H1 (cell line): ENCODE measurements around the gene CIROP. TPM values are rescaled to one million over a fixed set of nuclear protein-coding genes. Genes with fewer than 3 reads are reported as not detected.

Experiments
- CTBP2 ChIP-seq: IDR thresholded peaks from 2 replicates; pipeline ENCODE4 v1.7.0; 2011; ENCODE audit warnings: borderline replicate concordance, mild to moderate bottlenecking, moderate library complexity, mixed read lengths, low read length; ENCODE audit not compliant: insufficient read depth, insufficient read length
- YY1 ChIP-seq: IDR thresholded peaks from 2 replicates; pipeline ENCODE4 v1.6.1; 2011; ENCODE audit warnings: low read depth, mild to moderate bottlenecking, low read length
- polyA plus RNA-seq, 7 experiments: library from polyadenylated mRNA; depleted of rRNA in 3 of 7; stranded (reverse) in 5 of 7; unstranded in 2 of 7; fragments of >200 nt in 5 of 7; fragments of 200-250 nt in 2 of 7; gene quantifications; 1 replicate in 5 of 7; 2 replicates in 1 of 7; 4 replicates in 1 of 7; pipeline versions ENCODE4 v1.2.1 to v1.2.3, GENCODE V29; 2011 to 2013; ENCODE audit warnings: missing spikeins in 2 of 7, mixed read lengths in 2 of 7
- total RNA-seq: library from RNA; stranded (reverse); fragmentation: NEBNext Ultra II Directional; extraction: Animal tissue kit (Norgen Biotek cat#: 25700); gene quantifications from 2 replicates; pipeline ENCODE4 v1.2.1, GENCODE V29; 2021
- TF ChIP-seq, protein P1 (sequence below): IDR thresholded peaks from 2 replicates; pipeline ENCODE4 v1.6.1; 2012; ENCODE audit warnings: low read length, inconsistent platforms

The CIROP gene
- total and polyA plus RNA-seq, 2 of the 8 experiments (the other 6 are each of a cell fraction or from before 2014, with no cell fraction given), result 0.06 TPM; not detected in 1

GRCh38 chr14:23053426-23053825 lies 51.4 kb downstream of the CIROP start (continued):
- TF ChIP-seq CTBP2, result no peak
- TF ChIP-seq, protein P1, sequence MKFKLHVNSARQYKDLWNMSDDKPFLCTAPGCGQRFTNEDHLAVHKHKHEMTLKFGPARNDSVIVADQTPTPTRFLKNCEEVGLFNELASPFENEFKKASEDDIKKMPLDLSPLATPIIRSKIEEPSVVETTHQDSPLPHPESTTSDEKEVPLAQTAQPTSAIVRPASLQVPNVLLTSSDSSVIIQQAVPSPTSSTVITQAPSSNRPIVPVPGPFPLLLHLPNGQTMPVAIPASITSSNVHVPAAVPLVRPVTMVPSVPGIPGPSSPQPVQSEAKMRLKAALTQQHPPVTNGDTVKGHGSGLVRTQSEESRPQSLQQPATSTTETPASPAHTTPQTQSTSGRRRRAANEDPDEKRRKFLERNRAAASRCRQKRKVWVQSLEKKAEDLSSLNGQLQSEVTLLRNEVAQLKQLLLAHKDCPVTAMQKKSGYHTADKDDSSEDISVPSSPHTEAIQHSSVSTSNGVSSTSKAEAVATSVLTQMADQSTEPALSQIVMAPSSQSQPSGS, result no peak
- no peak for TF ChIP-seq YY1
